Testis (tissue), 3 donors: ENCODE measurements around the gene EXD3. TPM values are rescaled to one million over a fixed set of nuclear protein-coding genes. Genes with fewer than 3 reads are reported as not detected.
A peak's percentile ranks its signal among the peaks of the same experiment; 100 is the strongest.
"Not testable (repeated sequence)": the region's sequence is repeated elsewhere in the genome, so short reads cannot be mapped to it uniquely, and the experiment has no call there.

ENCODE experiments used
- DNase-seq: peaks from one replicate; pipeline ENCODE4 v3.0.0-alpha.2; 2019
- H3K27ac ChIP-seq, 2 donors: fragments of 200-600 bp; sonication (generic); one replicate each; pipeline ENCODE4 v1.5.1; 2019
- H3K27me3 ChIP-seq: fragments of 200-600 bp; sonication (generic); one replicate; pipeline ENCODE4 v1.5.1; 2019
- H3K36me3 ChIP-seq: fragments of 200-600 bp; sonication (generic); one replicate; pipeline ENCODE4 v1.5.1; 2017; ENCODE audit warnings: low read depth; ENCODE audit errors: missing control alignments
- H3K4me1 ChIP-seq: fragments of 200-600 bp; sonication (generic); one replicate; pipeline ENCODE4 v1.5.1; 2019
- H3K4me3 ChIP-seq, 2 donors: fragments of 200-600 bp; sonication (generic); one replicate each; pipeline ENCODE4 v1.5.1; 2017 to 2019
- H3K9me3 ChIP-seq: fragments of 200-600 bp; sonication (generic); one replicate; pipeline ENCODE4 v1.5.1; 2017
- CTCF ChIP-seq, 3 experiments: fragments of 450-650 bp in 2 of 3; fragments of 200-600 bp in 1 of 3; sonication (generic) in 1 of 3; IDR thresholded peaks; one replicate each; pipeline ENCODE4 v1.5.1; 2016 to 2019; ENCODE audit warnings: antibody characterized with exemption in 3 of 3, mild to moderate bottlenecking in 2 of 3, moderate library complexity in 1 of 3
- WGBS, 2 donors: methylation state at CpG; one replicate each; pipeline ENCODE4 v1.1.5; 2018; 5-methylcytosine and 5-hydroxymethylcytosine counted together
- intact Hi-C: fragments of 100-400 bp; cut with DNase I; formaldehyde crosslinking; loops from one replicate; pipeline ENCODE4 v1.15.1; 2023; ENCODE audit warnings: low total_unique reads
- microRNA-seq, 2 donors: library from miRNA; unstranded; fragments of <30 nt; microRNA quantifications; one replicate each; pipeline ENCODE4, GENCODE V29; 2016; ENCODE audit warnings: borderline number of aligned reads in 2 of 2, borderline replicate concordance in 1 of 2
- polyA plus RNA-seq: library from polyadenylated mRNA; stranded (reverse); fragments of 350-450 nt; fragmentation: Illumina TruSeq; extraction: RNeasy Lipid Tissue Mini Kit (QIAGEN cat#74804); gene quantifications from one replicate; pipeline ENCODE4 v1.2.3, GENCODE V29; 2014; ENCODE audit warnings: low read depth, low replicate concordance; ENCODE audit not compliant: insufficient read depth
- total RNA-seq, 2 donors: library from RNA; depleted of rRNA; stranded (reverse); fragments of >200 nt; gene quantifications; one replicate each; pipeline ENCODE4 v1.2.3, GENCODE V29; 2016

EXD3 gene
- total and polyA plus RNA-seq, 3 donors from 2014 or later: 8.9 to 24.5 (median 15.5) TPM

- peak; percentile 10 to 34 (median 19) for TF ChIP-seq CTCF (IDR thresholded peaks at IDR 0.05)
- H3K4me1 ChIP-seq, H3K27ac ChIP-seq, DNase-seq, H3K4me3 ChIP-seq, H3K9me3 ChIP-seq, H3K27me3 ChIP-seq, H3K36me3 ChIP-seq, intact Hi-C loops: not testable (repeated sequence)
- WGBS, 2 donors: 35 to 54% methylated on average over 14 to 15 of the region's 15 CpGs
Observed at GRCh38 chr9:137262173-137262908, 160.6 kb downstream of the EXD3 start.

Small RNA genes within 50 kb of the gene (microRNA-seq; reads per million reads assigned to microRNA genes)
- gene MIR7114: 0 to 0.70 reads per million in 2 donors

Other genes starting within 250 kb of the EXD3 start
- 10 to 100 TPM; 91.0 to 98.5 TPM for gene ANAPC2, start 234.6 kb downstream of the EXD3 start, total RNA-seq
- gene ANAPC2, start 234.6 kb downstream of the EXD3 start, polyA plus RNA-seq: 80.6 TPM
- 100 to 1,000 TPM; 134 to 137 TPM for gene SSNA1, start 234.5 kb downstream of the EXD3 start, total RNA-seq
- 211 TPM for gene SSNA1, start 234.5 kb downstream of the EXD3 start, polyA plus RNA-seq
- gene TPRN, start 222.4 kb downstream of the EXD3 start, total RNA-seq: 10 to 100 TPM; 25.9 to 35.2 TPM
- 17.2 TPM for gene TPRN, start 222.4 kb downstream of the EXD3 start, polyA plus RNA-seq
- 10 to 100 TPM; 48.0 to 51.2 TPM for gene TMEM203, start 217.5 kb downstream of the EXD3 start, total RNA-seq
- 36.3 TPM for gene TMEM203, start 217.5 kb downstream of the EXD3 start, polyA plus RNA-seq
- gene NDOR1, start 217.5 kb downstream of the EXD3 start, total RNA-seq: 10 to 100 TPM; 27.5 to 29.1 TPM
- gene NDOR1, start 217.5 kb downstream of the EXD3 start, polyA plus RNA-seq: 21.9 TPM
- 1 to 10 TPM; 3.0 to 4.1 TPM for gene RNF208, start 200.9 kb downstream of the EXD3 start, total RNA-seq
- gene RNF208, start 200.9 kb downstream of the EXD3 start, polyA plus RNA-seq: 7.7 TPM
- gene CYSRT1, start 198.0 kb downstream of the EXD3 start, total RNA-seq: 1 to 10 TPM; 3.7 to 5.6 TPM
- 3.0 TPM for gene CYSRT1, start 198.0 kb downstream of the EXD3 start, polyA plus RNA-seq
- gene RNF224, start 195.7 kb downstream of the EXD3 start, total RNA-seq: under 1 TPM; 0.37 to 0.71 TPM
- 0.17 TPM for gene RNF224, start 195.7 kb downstream of the EXD3 start, polyA plus RNA-seq
- under 1 TPM; 0.24 to 0.25 TPM for gene SLC34A3, start 192.3 kb downstream of the EXD3 start, total RNA-seq
- 0.15 TPM for gene SLC34A3, start 192.3 kb downstream of the EXD3 start, polyA plus RNA-seq
- 100 to 1,000 TPM; 856 to 940 TPM for gene TUBB4B, start 181.9 kb downstream of the EXD3 start, total RNA-seq
- 1,777 TPM for gene TUBB4B, start 181.9 kb downstream of the EXD3 start, polyA plus RNA-seq
- 10 to 100 TPM; 14.6 to 34.1 TPM for gene STPG3, start 171.9 kb downstream of the EXD3 start, total RNA-seq
- gene STPG3, start 171.9 kb downstream of the EXD3 start, polyA plus RNA-seq: 58.9 TPM
- 10 to 100 TPM; 60.9 to 76.7 TPM for gene NELFB, start 167.8 kb downstream of the EXD3 start, total RNA-seq
- gene NELFB, start 167.8 kb downstream of the EXD3 start, polyA plus RNA-seq: 55.0 TPM
- 1 to 10 TPM; 3.4 to 4.5 TPM for gene TOR4A, start 145.4 kb downstream of the EXD3 start, total RNA-seq
- 2.1 TPM for gene TOR4A, start 145.4 kb downstream of the EXD3 start, polyA plus RNA-seq
- 10 to 100 TPM; 14.4 to 40.6 TPM for gene NRARP, start 120.9 kb downstream of the EXD3 start, total RNA-seq
- 5.2 TPM for gene NRARP, start 120.9 kb downstream of the EXD3 start, polyA plus RNA-seq
- gene NOXA1, start 231 bp upstream of the EXD3 start, total RNA-seq: 1 to 10 TPM; 4.6 to 8.0 TPM
- 2.5 TPM for gene NOXA1, start 231 bp upstream of the EXD3 start, polyA plus RNA-seq
- 1 to 10 TPM; 2.0 to 2.2 TPM for gene ENTPD8, start 18.2 kb upstream of the EXD3 start, total RNA-seq
- 0.37 TPM for gene ENTPD8, start 18.2 kb upstream of the EXD3 start, polyA plus RNA-seq
- gene NSMF, start 36.2 kb upstream of the EXD3 start, total RNA-seq: 100 to 1,000 TPM in 1 of 2 donors, 10 to 100 TPM in 1; 81.7 to 105 TPM
- gene NSMF, start 36.2 kb upstream of the EXD3 start, polyA plus RNA-seq: 42.5 TPM
- gene PNPLA7, start 127.2 kb upstream of the EXD3 start, total RNA-seq: 10 to 100 TPM; 10.9 to 17.8 TPM
- gene PNPLA7, start 127.2 kb upstream of the EXD3 start, polyA plus RNA-seq: 4.2 TPM
- gene MRPL41, start 128.7 kb upstream of the EXD3 start, total RNA-seq: 10 to 100 TPM; 29.8 to 55.0 TPM
- gene MRPL41, start 128.7 kb upstream of the EXD3 start, polyA plus RNA-seq: 25.9 TPM
- 10 to 100 TPM; 61.8 to 92.5 TPM for gene DPH7, start 155.8 kb upstream of the EXD3 start, total RNA-seq
- gene DPH7, start 155.8 kb upstream of the EXD3 start, polyA plus RNA-seq: 34.7 TPM
- 10 to 100 TPM; 73.8 to 81.0 TPM for gene ZMYND19, start 167.3 kb upstream of the EXD3 start, total RNA-seq
- 72.2 TPM for gene ZMYND19, start 167.3 kb upstream of the EXD3 start, polyA plus RNA-seq
- 10 to 100 TPM; 38.2 to 47.6 TPM for gene ARRDC1, start 182.5 kb upstream of the EXD3 start, total RNA-seq
- gene ARRDC1, start 182.5 kb upstream of the EXD3 start, polyA plus RNA-seq: 36.8 TPM
- 100 to 1,000 TPM; 193 to 207 TPM for gene EHMT1, start 195.8 kb upstream of the EXD3 start, total RNA-seq
- gene EHMT1, start 195.8 kb upstream of the EXD3 start, polyA plus RNA-seq: 116 TPM